GM10248 (cell line): ENCODE data around the gene MYBBP1A.

Source experiments
- CTCF ChIA-PET: fragments of 300-600 bp; sonication (Branson Sonifier 250); formaldehyde crosslinking; extraction: SDS; loops from one replicate; lab custom pipeline; 2021; ENCODE audit warnings: antibody characterized with exemption; lab: Yijun Ruan, JAX
- POLR2A ChIA-PET: fragments of 350-650 bp; sonication (Branson Sonifier 250); formaldehyde crosslinking; extraction: SDS; loops from one replicate; lab custom pipeline; 2020; ENCODE audit warnings: antibody characterized with exemption; lab: Yijun Ruan, JAX
- DNase-seq: peaks from one replicate; pipeline ENCODE4 v3.0.0; 2012; ENCODE audit errors: extremely low spot score
- TF ChIP-seq, protein P1 (sequence below): IDR thresholded peaks from 2 replicates; pipeline ENCODE4 v1.5.1; 2012; ENCODE audit warnings: mild to moderate bottlenecking, low read depth; ENCODE audit errors: extremely low read depth, missing control alignments, control extremely low read depth

Gene MYBBP1A

DNA sequence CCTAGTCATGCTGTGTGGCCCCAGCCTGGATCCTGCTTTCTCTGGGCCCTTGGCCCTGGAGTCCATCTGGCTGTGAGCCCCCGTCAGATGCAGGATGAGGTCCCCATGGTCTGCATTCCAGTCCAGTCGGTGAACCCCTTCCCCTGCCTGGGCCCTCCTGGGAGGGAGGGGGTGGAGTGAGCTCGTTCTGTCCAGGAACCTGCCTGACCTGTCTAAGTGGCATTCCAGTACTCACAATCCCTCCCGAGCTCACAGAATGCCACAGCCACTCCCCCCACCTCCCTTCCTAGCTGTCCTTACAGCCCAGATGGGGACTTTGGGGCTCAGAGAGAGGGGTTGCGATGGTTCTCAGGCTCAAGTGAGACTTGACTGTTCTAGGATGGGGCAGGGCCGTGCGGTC lies 41.0 kb downstream of the MYBBP1A start:
- ChIA-PET POLR2A (no interaction called here), CTCF (interaction anchor here (0.9 kb wide), 1 partner anchor 9 kb away, joined by 3 read pairs; no protein-coding TSS in a partner anchor)
- no peak for DNase-seq
- TF ChIP-seq, protein P1, sequence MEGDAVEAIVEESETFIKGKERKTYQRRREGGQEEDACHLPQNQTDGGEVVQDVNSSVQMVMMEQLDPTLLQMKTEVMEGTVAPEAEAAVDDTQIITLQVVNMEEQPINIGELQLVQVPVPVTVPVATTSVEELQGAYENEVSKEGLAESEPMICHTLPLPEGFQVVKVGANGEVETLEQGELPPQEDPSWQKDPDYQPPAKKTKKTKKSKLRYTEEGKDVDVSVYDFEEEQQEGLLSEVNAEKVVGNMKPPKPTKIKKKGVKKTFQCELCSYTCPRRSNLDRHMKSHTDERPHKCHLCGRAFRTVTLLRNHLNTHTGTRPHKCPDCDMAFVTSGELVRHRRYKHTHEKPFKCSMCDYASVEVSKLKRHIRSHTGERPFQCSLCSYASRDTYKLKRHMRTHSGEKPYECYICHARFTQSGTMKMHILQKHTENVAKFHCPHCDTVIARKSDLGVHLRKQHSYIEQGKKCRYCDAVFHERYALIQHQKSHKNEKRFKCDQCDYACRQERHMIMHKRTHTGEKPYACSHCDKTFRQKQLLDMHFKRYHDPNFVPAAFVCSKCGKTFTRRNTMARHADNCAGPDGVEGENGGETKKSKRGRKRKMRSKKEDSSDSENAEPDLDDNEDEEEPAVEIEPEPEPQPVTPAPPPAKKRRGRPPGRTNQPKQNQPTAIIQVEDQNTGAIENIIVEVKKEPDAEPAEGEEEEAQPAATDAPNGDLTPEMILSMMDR: no peak

DNA sequence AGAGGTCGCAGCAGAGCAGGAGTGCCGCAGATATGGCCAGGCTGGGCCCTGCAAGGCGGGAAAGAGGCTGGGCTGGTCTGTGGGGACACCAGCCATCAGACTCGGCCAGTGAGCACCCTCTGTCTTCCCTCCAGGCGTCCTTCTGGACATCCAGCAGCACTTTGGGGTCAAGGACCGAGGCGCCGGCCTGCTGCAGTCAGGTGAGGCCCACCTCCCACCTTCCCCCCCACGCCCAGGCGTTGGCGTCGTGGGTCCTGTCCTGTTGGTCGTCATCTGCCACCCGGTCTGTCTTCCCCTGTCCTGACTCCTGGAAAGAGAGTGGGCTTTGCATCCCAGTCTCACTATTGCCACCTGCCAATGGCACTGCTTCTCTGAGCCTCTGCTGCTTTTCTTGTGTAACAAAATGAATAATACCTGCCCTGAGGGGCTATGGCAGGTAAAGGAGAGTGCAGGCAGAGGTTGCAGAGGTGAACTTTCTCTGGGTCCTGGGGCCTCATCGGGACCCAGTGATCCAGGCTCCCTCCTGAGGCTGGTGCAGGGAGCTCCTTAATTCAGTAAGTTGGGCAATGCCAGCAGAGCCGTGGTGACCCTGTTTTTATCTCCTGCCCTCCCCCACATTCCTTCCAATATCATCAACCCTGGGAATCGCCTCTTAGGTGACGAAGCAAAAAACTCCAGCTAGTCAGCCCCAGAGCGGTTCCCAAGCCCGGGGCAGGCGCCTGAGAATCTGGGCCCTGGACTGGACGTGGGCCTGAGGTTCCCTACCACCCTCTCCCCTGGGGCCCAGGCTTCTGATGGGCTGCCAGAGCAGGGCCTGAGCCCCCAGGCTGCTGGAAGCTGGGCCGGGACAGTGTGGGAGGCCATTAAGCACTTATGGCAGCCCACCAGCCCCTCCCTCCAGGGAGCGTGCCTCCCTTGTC lies 41.8 kb downstream of the MYBBP1A start:
- DNase-seq: no peak
- TF ChIP-seq, protein P1: no peak
- POLR2A ChIA-PET: no interaction called here
- CTCF ChIA-PET: interaction anchor here (0.9 kb wide), 1 partner anchor 9 kb away, joined by 3 read pairs; no protein-coding TSS in a partner anchor

DNA sequence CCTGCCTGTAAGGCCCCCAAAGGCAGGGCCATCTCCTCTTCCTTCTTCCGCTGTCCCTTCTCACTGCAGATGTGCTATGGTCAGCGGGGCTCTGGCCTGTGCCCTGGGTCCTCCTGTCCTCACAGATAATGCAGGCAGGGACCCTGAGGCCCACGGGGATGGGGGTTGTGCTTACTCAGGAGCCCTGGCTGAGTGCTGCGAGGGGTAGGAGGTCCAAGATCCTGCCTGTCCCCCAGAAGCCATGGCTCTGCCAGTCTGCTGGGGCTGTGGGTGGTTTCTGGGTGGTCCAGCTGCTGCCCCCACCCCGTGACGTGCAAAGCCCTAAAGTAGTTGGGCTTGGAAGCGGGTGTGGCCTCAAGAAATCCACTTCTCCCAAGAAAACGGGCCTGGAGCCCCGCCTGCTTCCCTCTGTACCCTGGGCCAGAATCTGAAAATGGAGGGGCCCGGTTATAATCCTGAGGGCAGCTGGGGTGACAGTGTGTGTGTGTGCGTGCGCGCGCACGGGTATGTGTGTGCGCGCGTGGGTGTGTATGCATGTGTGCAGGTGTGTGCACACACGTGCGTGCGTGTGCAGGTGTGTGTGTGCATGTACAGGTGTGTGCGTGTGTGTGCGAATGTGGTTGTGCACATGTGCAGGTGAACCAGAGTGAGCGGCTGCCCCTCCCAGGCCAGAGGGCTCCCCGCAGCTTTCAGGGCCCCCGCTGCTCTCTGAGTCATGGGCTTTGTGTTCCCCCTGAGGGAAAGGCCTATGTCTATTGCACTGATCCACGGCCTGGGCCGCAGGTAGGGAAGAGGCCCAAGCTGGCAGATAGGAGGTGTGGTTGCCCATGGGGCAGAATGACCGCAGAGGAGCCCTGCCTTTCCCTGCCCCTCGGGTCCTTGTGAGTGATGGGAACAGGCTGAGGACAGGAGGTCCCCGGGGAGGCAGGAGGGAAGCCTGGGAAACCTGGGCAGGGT lies 42.8 kb downstream of the MYBBP1A start:
- POLR2A ChIA-PET: no interaction called here
- TF ChIP-seq, protein P1: no peak
- CTCF ChIA-PET: no interaction called here

DNA sequence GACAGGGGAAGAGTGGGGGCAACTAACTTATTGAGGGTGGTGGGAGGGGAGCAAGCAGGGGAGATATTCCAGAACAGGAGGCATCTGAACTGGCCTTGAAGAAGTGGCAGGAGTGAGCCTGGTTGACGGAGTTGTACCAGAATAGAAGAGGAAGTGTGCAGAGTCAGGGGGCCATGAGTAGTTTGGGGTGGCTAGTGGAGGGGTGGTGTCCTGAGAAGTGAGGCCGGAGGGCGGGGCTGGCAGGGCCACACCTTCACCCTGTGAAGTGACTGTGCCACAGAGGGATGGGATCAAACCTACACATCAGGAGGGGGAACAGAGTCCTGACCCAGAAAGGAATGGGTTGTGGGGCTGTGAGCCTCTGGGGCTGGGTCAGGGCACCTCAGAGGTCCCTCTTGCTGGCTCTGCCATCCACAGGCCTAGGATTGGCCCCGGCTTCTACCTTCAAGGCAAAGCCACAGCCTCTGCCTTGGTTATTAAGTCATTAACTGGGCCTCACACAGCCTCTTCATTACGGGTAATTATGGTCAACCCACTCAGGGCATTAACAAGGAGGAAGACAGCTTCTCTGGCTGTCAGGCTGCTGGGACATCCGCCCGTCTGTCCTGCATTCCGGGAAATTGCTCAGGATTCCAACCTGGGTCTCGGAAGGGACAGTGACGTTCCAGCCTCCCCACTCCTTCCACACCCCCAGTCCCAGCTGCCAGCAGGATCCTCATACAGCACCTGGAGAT lies 43.8 kb downstream of the MYBBP1A start:
- ChIA-PET POLR2A (no interaction called here), CTCF (no interaction called here)
- no peak for DNase-seq
- TF ChIP-seq, protein P1: no peak

More for the DNA sequence above, 42.8 kb downstream of the MYBBP1A start:
- DNase-seq: no peak

DNA sequence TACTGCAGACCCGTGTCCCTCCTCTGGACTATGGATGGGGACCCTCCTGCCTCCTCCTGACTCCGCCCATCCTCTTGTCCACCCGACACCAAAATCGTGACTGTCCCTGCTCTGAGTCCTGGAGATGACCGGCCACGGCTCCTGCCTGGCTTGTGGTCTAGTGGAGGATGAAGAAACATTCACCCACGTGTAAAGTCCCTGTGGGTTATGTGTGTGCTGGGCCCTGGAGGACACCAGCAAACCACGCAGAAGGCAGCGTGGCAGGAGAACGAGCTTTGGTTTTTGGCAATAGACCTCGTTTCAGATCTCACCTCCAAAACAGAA lies 44.6 kb downstream of the MYBBP1A start:
- DNase-seq: no peak
- CTCF ChIA-PET: no interaction called here
- TF ChIP-seq, protein P1: no peak
- POLR2A ChIA-PET: no interaction called here

DNA sequence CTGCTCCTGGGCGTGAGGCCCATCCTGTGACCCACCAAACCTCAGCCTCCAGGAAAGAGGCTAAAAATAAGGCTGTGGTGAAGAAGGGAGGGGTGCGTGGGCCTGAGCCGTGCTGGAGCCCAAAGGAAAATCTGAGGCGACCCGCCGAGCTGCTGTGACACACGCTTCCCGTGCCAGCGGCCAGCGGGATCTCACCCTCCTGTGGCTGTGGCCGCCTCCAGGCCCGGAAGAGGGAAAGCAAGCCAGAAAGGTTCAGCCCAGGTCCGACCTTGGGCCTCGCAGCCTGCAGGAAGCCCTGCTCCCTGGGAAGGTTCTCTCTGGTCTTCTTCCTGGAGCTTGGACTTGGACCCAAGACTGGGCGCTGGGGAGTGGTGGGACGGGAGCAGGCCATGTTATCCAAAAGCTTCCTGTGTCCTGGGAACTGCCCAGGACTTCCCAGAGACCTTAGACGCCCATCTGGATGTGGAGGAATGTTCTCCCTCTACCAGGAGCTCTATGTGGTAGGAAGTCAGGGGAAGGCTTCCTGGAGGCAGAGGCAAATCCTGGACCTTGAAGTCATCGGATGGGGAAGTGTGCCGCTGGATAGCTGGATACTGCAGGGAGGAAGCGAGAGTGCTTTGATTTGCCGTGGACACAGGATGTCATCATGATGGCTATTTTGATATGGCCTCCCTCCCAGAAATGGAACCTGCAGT lies 45.1 kb downstream of the MYBBP1A start:
- TF ChIP-seq, protein P1: no peak
- DNase-seq: no peak
- CTCF ChIA-PET: no interaction called here
- POLR2A ChIA-PET: no interaction called here
